Stimulated activated CD8-positive, alpha-beta memory T cell treated with anti-CD3 and anti-CD28 coated beads, Interleukin-15, amount 100 ng/mL, for 1 hour (primary cell): Measurements from ENCODE around the gene LTF.
"Not testable (repeated sequence)": the region's sequence is repeated elsewhere in the genome, so short reads cannot be mapped to it uniquely, and the experiment has no call there.

Experiments used
- DNase-seq: peaks from one replicate; pipeline ENCODE4 v3.0.0-alpha.2; 2020; ENCODE audit warnings: low read depth

Gene LTF

GRCh38 chr3:46393554-46394434 is 70.9 kb downstream of the LTF start:
- no peak for DNase-seq

- DNase-seq: no peak
Observed at GRCh38 chr3:46393011-46393410, 71.7 kb downstream of the LTF start.

GRCh38 chr3:46391526-46391925 is 73.2 kb downstream of the LTF start:
- DNase-seq: not testable (repeated sequence)

GRCh38 chr3:46389306-46389705 is 75.4 kb downstream of the LTF start:
- no peak for DNase-seq

GRCh38 chr3:46388847-46389246 is 75.9 kb downstream of the LTF start:
- not testable (repeated sequence) for DNase-seq

- no peak for DNase-seq
Observed at GRCh38 chr3:46386205-46386604, 78.5 kb downstream of the LTF start.
